ENCODE results near the gene VSTM2L. TPM values are rescaled to one million over a fixed set of nuclear protein-coding genes. Genes with fewer than 3 reads are reported as not detected.

VSTM2L gene
- polyA plus RNA-seq, 1 donor (not counting 4 experiments of a cell fraction or from before 2014, with no cell fraction given), result 0.75 TPM

DNA sequence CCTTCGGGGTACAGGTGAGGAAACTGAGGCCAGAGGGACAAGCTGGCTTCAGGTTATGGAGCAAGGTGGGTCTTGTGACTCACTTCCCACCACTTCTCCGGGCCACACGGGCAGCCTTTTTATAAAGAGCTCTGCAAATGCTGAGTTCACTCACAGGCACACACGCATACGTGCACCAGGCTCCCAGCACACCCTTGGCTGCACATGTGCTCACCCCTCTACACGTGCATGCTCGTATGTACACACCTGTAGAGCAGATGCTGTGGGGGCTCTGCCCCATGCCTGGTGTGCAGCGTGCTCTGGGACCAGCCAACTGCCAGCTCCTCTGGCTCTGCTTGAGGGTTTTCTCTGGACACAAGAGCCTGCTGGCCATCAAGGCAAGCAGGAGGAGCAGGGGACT lies 29.1 kb downstream of the VSTM2L start:
- TF ChIP-seq CTCF (optimal IDR thresholded peaks at IDR 0.05 in 1 of 3, IDR thresholded peaks at IDR 0.05 in 1 of 3, conservative IDR thresholded peaks at IDR 0.05 in 1 of 3; ENCODE audit: extremely low read depth in 1 of 3, insufficient read depth in 2 of 3, low read length in 3 of 3), result no peak
- no peak for TF ChIP-seq EZH2 (IDR thresholded peaks at IDR 0.05; ENCODE audit: low read length)
- no peak overlapping the region for H3K27ac ChIP-seq (ENCODE audit: control insufficient read depth, insufficient read depth, low read length)
- H2AFZ ChIP-seq (ENCODE audit: control insufficient read depth, low read length), result no peak overlapping the region
- no peaks in the 10 kb centered on the region for H3K36me3 ChIP-seq (ENCODE audit: control insufficient read depth in 2 of 2, extremely low read depth in 1 of 2, insufficient read depth in 2 of 2, low read length in 2 of 2)
- no peak overlapping the region for H3K9ac ChIP-seq (ENCODE audit: control insufficient read depth, extremely low read depth, insufficient read depth, low read length)
- dilution Hi-C loops (cut with MboI; ENCODE audit: extremely low pct_ligation_motif_present, low sequenced_read_pairs), result no loop called here
- H3K27me3 ChIP-seq (ENCODE audit: control insufficient read depth, extremely low read depth, insufficient read depth, low read length), result peaks cover 27% of the 10 kb centered on the region
- no peaks in the 10 kb centered on the region for H3K79me2 ChIP-seq (ENCODE audit: control insufficient read depth, insufficient read depth, low read length)
- no peak overlapping the region for H3K4me3 ChIP-seq (ENCODE audit: control insufficient read depth in 2 of 3, extremely low read depth in 1 of 3, insufficient read depth in 2 of 3, low read depth in 1 of 3, low read length in 3 of 3)
- H3K9me3 ChIP-seq (ENCODE audit: control insufficient read depth, low read depth, low read length), result no peaks in the 10 kb centered on the region
- FAIRE-seq (no peak), DNase-seq (ENCODE audit: low read depth, low spot score) (no peak)
- H3K4me1 ChIP-seq (ENCODE audit: control insufficient read depth, extremely low read depth, insufficient read depth, low read length), result no peaks in the 10 kb centered on the region
- H3K9me1 ChIP-seq (ENCODE audit: control insufficient read depth, extremely low read depth, insufficient read depth, low read length), result no peaks in the 10 kb centered on the region
- no peaks in the 10 kb centered on the region for H4K20me1 ChIP-seq (ENCODE audit: control insufficient read depth, extremely low read depth, insufficient read depth, low read length)
- no peak overlapping the region for H3K4me2 ChIP-seq (ENCODE audit: control insufficient read depth, extremely low read depth, insufficient read depth, low read depth, low read length)

DNA sequence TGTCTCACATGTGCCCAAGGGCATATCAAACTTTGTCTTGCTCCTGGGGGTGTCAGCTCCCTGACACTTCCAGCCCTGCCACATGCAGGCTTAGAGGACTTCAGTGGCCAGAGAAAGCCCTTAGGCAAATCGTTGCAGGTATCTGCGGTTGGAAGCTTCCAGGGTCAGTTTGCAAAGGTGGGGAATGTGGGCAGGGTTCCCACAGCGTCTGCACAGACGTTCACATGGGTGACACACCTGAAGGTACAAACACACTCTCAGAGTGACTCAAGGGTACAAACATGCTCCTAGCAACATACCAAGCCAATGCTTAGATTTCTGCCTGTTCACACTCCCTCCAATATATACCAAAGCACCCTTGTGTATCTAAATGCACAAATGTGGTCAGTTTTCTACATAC lies 30.0 kb downstream of the VSTM2L start:
- H3K27ac ChIP-seq (ENCODE audit: control insufficient read depth, insufficient read depth, low read length), result no peak overlapping the region
- dilution Hi-C loops (cut with MboI; ENCODE audit: extremely low pct_ligation_motif_present, low sequenced_read_pairs), result no loop called here
- no peak overlapping the region for H3K4me3 ChIP-seq (ENCODE audit: control insufficient read depth in 2 of 3, extremely low read depth in 1 of 3, insufficient read depth in 2 of 3, low read depth in 1 of 3, low read length in 3 of 3)
- no peak overlapping the region for H3K4me2 ChIP-seq (ENCODE audit: control insufficient read depth, extremely low read depth, insufficient read depth, low read depth, low read length)
- DNase-seq (ENCODE audit: low read depth, low spot score), result no peak
- no peaks in the 10 kb centered on the region for H3K9me3 ChIP-seq (ENCODE audit: control insufficient read depth, low read depth, low read length)
- H3K79me2 ChIP-seq (ENCODE audit: control insufficient read depth, insufficient read depth, low read length), result no peaks in the 10 kb centered on the region
- H3K27me3 ChIP-seq (ENCODE audit: control insufficient read depth, extremely low read depth, insufficient read depth, low read length), result peaks cover 27% of the 10 kb centered on the region
- H4K20me1 ChIP-seq (ENCODE audit: control insufficient read depth, extremely low read depth, insufficient read depth, low read length), result no peaks in the 10 kb centered on the region
- TF ChIP-seq EZH2 (IDR thresholded peaks at IDR 0.05; ENCODE audit: low read length) (no peak), CTCF (optimal IDR thresholded peaks at IDR 0.05 in 1 of 3, IDR thresholded peaks at IDR 0.05 in 1 of 3, conservative IDR thresholded peaks at IDR 0.05 in 1 of 3; ENCODE audit: extremely low read depth in 1 of 3, insufficient read depth in 2 of 3, low read length in 3 of 3) (no peak)
- H3K9me1 ChIP-seq (ENCODE audit: control insufficient read depth, extremely low read depth, insufficient read depth, low read length), result no peaks in the 10 kb centered on the region
- no peaks in the 10 kb centered on the region for H3K36me3 ChIP-seq (ENCODE audit: control insufficient read depth in 2 of 2, extremely low read depth in 1 of 2, insufficient read depth in 2 of 2, low read length in 2 of 2)
- no peaks in the 10 kb centered on the region for H3K4me1 ChIP-seq (ENCODE audit: control insufficient read depth, extremely low read depth, insufficient read depth, low read length)
- H3K9ac ChIP-seq (ENCODE audit: control insufficient read depth, extremely low read depth, insufficient read depth, low read length), result no peak overlapping the region
- FAIRE-seq, result no peak
- no peak overlapping the region for H2AFZ ChIP-seq (ENCODE audit: control insufficient read depth, low read length)
